Measurements from ENCODE around the gene ATRNL1.

DNA sequence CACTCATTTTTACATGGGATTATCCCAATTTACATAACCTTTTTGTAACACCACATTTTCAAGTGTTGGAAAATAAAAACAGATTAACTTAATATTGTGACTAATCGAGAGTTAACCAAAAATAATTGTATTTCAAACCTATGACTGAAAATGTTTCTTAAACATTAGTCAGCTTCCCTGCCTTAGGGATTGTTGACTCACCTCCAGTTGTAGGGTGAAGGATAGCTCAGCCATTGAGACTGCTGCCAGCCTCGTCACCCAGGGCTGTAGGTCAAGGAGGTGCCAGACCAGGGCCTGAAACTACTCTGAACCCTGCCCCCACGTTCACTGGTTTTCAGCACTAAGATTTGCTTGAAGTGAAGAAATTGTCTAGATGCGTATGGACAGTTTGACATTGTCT lies 828.6 kb downstream of the ATRNL1 start:
- TF ChIP-seq, protein P1, sequence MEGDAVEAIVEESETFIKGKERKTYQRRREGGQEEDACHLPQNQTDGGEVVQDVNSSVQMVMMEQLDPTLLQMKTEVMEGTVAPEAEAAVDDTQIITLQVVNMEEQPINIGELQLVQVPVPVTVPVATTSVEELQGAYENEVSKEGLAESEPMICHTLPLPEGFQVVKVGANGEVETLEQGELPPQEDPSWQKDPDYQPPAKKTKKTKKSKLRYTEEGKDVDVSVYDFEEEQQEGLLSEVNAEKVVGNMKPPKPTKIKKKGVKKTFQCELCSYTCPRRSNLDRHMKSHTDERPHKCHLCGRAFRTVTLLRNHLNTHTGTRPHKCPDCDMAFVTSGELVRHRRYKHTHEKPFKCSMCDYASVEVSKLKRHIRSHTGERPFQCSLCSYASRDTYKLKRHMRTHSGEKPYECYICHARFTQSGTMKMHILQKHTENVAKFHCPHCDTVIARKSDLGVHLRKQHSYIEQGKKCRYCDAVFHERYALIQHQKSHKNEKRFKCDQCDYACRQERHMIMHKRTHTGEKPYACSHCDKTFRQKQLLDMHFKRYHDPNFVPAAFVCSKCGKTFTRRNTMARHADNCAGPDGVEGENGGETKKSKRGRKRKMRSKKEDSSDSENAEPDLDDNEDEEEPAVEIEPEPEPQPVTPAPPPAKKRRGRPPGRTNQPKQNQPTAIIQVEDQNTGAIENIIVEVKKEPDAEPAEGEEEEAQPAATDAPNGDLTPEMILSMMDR (IDR thresholded peaks at IDR 0.05; ENCODE audit: low read length): no peak
- no peak for TF ChIP-seq EZH2 (optimal IDR thresholded peaks at IDR 0.05; ENCODE audit: low read depth, low read length)

Measured in MM.1S (cell line).